ENCODE measurements around the gene STEAP1B. TPM values are rescaled to one million over a fixed set of nuclear protein-coding genes. Genes with fewer than 3 reads are reported as not detected.
"Not testable (repeated sequence)": the region's sequence is repeated elsewhere in the genome, so short reads cannot be mapped to it uniquely, and the experiment has no call there.

STEAP1B gene
- total RNA-seq, result under 1 TPM; 0.30 to 0.33 TPM

GRCh38 chr7:22499888-22500689 is at the start of gene STEAP1B:
Gene STEAP1B (minus strand): TSS chr7:22500188. CDS start chr7:22494855, 5,333 bp downstream.
- POLR2A ChIA-PET, result not testable (repeated sequence)

GRCh38 chr7:22549051-22549450 is 49.1 kb upstream of the STEAP1B start:
- H3K4me3 Mint-ChIP-seq, result no peak overlapping the region
- no peak for DNase-seq
- H3K9me3 Mint-ChIP-seq, result no peaks in the 10 kb centered on the region
- ChIA-PET POLR2A (no interaction called here), CTCF (interaction anchor here (0.6 to 0.8 kb wide), 2 partner anchors 445 to 537 kb away, joined by 3 read pairs; no protein-coding TSS in a partner anchor)
- no peak overlapping the region for H3K27ac Mint-ChIP-seq
- peaks cover 8% of the 10 kb centered on the region for H3K4me1 Mint-ChIP-seq
- H3K36me3 Mint-ChIP-seq (ENCODE audit: low read depth), result no peaks in the 10 kb centered on the region
- peaks cover 85% of the 10 kb centered on the region for H3K27me3 Mint-ChIP-seq

More at GRCh38 chr7:22499888-22500689, at the start of gene STEAP1B:
- H3K36me3 Mint-ChIP-seq (ENCODE audit: low read depth); H3K9me3 Mint-ChIP-seq; H3K4me3 Mint-ChIP-seq; H3K27ac Mint-ChIP-seq; H3K4me1 Mint-ChIP-seq: not testable (repeated sequence)
- CTCF ChIA-PET, result interaction anchor here (0.6 to 1.4 kb wide), 5 partner anchors 279 to 417 kb away, joined by 3 to 13 read pairs (median 4); no protein-coding TSS in a partner anchor
- peak; percentile 86 for DNase-seq
- H3K27me3 Mint-ChIP-seq, result peaks cover 28% of the 10 kb centered on the region

- peaks cover 81% of the 10 kb centered on the region for H3K27me3 Mint-ChIP-seq
- no peak for DNase-seq
- no peaks in the 10 kb centered on the region for H3K9me3 Mint-ChIP-seq
- H3K27ac Mint-ChIP-seq, result no peak overlapping the region
- ChIA-PET CTCF (interaction anchor here (0.8 to 1.3 kb wide), 3 partner anchors 234 to 538 kb away, joined by 3 read pairs; no protein-coding TSS in a partner anchor), POLR2A (no interaction called here)
- H3K4me3 Mint-ChIP-seq, result no peak overlapping the region
- H3K36me3 Mint-ChIP-seq (ENCODE audit: low read depth), result no peaks in the 10 kb centered on the region
- peaks cover 8% of the 10 kb centered on the region for H3K4me1 Mint-ChIP-seq
Measured at GRCh38 chr7:22548313-22548712, 48.3 kb upstream of the STEAP1B start.

GRCh38 chr7:22546769-22547168 is 46.8 kb upstream of the STEAP1B start:
- POLR2A ChIA-PET, result no interaction called here
- no peak for DNase-seq
- Mint-ChIP-seq H3K4me3 (no peak overlapping the region), H3K27ac (no peak overlapping the region), H3K36me3 (ENCODE audit: low read depth) (no peaks in the 10 kb centered on the region), H3K4me1 (peaks cover 8% of the 10 kb centered on the region), H3K27me3 (peaks cover 69% of the 10 kb centered on the region), H3K9me3 (no peaks in the 10 kb centered on the region)
- CTCF ChIA-PET, result no interaction called here

- ChIA-PET POLR2A (no interaction called here), CTCF (interaction anchor here (1.2 kb wide), 1 partner anchor 237 kb away, joined by 3 read pairs; no protein-coding TSS in a partner anchor)
- peaks cover 5% of the 10 kb centered on the region for H3K4me1 Mint-ChIP-seq
- no peak for DNase-seq
- H3K4me3 Mint-ChIP-seq, result no peak overlapping the region
- H3K36me3 Mint-ChIP-seq (ENCODE audit: low read depth), result no peaks in the 10 kb centered on the region
- H3K27ac Mint-ChIP-seq, result no peak overlapping the region
- peaks cover 60% of the 10 kb centered on the region for H3K27me3 Mint-ChIP-seq
- no peaks in the 10 kb centered on the region for H3K9me3 Mint-ChIP-seq
Measured at GRCh38 chr7:22545529-22545928, 45.5 kb upstream of the STEAP1B start.

- POLR2A ChIA-PET, result no interaction called here
- no peak for DNase-seq
- no peaks in the 10 kb centered on the region for H3K9me3 Mint-ChIP-seq
- H3K36me3 Mint-ChIP-seq (ENCODE audit: low read depth), result no peaks in the 10 kb centered on the region
- H3K27ac Mint-ChIP-seq, result no peak overlapping the region
- H3K4me1 Mint-ChIP-seq, result no peaks in the 10 kb centered on the region
- peaks cover 48% of the 10 kb centered on the region for H3K27me3 Mint-ChIP-seq
- no peak overlapping the region for H3K4me3 Mint-ChIP-seq
- CTCF ChIA-PET, result no interaction called here
Measured at GRCh38 chr7:22544245-22544644, 44.3 kb upstream of the STEAP1B start.

- ChIA-PET POLR2A (no interaction called here), CTCF (interaction anchor here (1.7 kb wide), 1 partner anchor 184 kb away, joined by 5 read pairs; the partner anchor contains the start of gene IL6)
- H3K27ac Mint-ChIP-seq, result no peak overlapping the region
- no peaks in the 10 kb centered on the region for H3K9me3 Mint-ChIP-seq
- no peaks in the 10 kb centered on the region for H3K4me1 Mint-ChIP-seq
- no peaks in the 10 kb centered on the region for H3K36me3 Mint-ChIP-seq (ENCODE audit: low read depth)
- no peak for DNase-seq
- no peak overlapping the region for H3K4me3 Mint-ChIP-seq
- peaks cover 47% of the 10 kb centered on the region for H3K27me3 Mint-ChIP-seq
Measured at GRCh38 chr7:22543169-22543568, 43.2 kb upstream of the STEAP1B start.

- Mint-ChIP-seq H3K4me1 (no peaks in the 10 kb centered on the region), H3K27ac (no peak overlapping the region), H3K27me3 (peaks cover 43% of the 10 kb centered on the region), H3K36me3 (ENCODE audit: low read depth) (no peaks in the 10 kb centered on the region), H3K4me3 (no peak overlapping the region), H3K9me3 (no peaks in the 10 kb centered on the region)
- no peak for DNase-seq
- CTCF ChIA-PET, result interaction anchor here (1.7 kb wide), 1 partner anchor 184 kb away, joined by 5 read pairs; the partner anchor contains the start of gene IL6
- POLR2A ChIA-PET, result no interaction called here
Measured at GRCh38 chr7:22542669-22543068, 42.7 kb upstream of the STEAP1B start.

- Mint-ChIP-seq H3K27me3 (peaks cover 40% of the 10 kb centered on the region), H3K27ac (no peak overlapping the region), H3K36me3 (ENCODE audit: low read depth) (no peaks in the 10 kb centered on the region), H3K4me3 (no peak overlapping the region), H3K9me3 (no peaks in the 10 kb centered on the region), H3K4me1 (no peaks in the 10 kb centered on the region)
- DNase-seq, result no peak
- POLR2A ChIA-PET, result no interaction called here
- CTCF ChIA-PET, result interaction anchor here (0.7 to 1.7 kb wide), 2 partner anchors 185 to 262 kb away, joined by 3 to 5 read pairs; partner anchors contain the start of gene IL6
Measured at GRCh38 chr7:22542254-22542653, 42.3 kb upstream of the STEAP1B start.

GRCh38 chr7:22541789-22542188 is 41.8 kb upstream of the STEAP1B start:
- no peaks in the 10 kb centered on the region for H3K4me1 Mint-ChIP-seq
- H3K27ac Mint-ChIP-seq, result no peak overlapping the region
- H3K9me3 Mint-ChIP-seq, result no peaks in the 10 kb centered on the region
- POLR2A ChIA-PET, result no interaction called here
- no peak overlapping the region for H3K4me3 Mint-ChIP-seq
- CTCF ChIA-PET, result interaction anchor here (0.7 kb wide), 1 partner anchor 262 kb away, joined by 3 read pairs; no protein-coding TSS in a partner anchor
- H3K36me3 Mint-ChIP-seq (ENCODE audit: low read depth), result no peaks in the 10 kb centered on the region
- H3K27me3 Mint-ChIP-seq, result peaks cover 36% of the 10 kb centered on the region
- DNase-seq, result no peak

- DNase-seq; H3K36me3 Mint-ChIP-seq (ENCODE audit: low read depth); POLR2A ChIA-PET; CTCF ChIA-PET; H3K4me3 Mint-ChIP-seq; H3K4me1 Mint-ChIP-seq; H3K9me3 Mint-ChIP-seq; H3K27ac Mint-ChIP-seq: not testable (repeated sequence)
- peaks cover 21% of the 10 kb centered on the region for H3K27me3 Mint-ChIP-seq
Measured at GRCh38 chr7:22528537-22528936, 28.5 kb upstream of the STEAP1B start.

GRCh38 chr7:22524353-22524947 is 24.5 kb upstream of the STEAP1B start:
- peaks cover 31% of the 10 kb centered on the region for H3K27me3 Mint-ChIP-seq

GRCh38 chr7:22523478-22524352 is 23.7 kb upstream of the STEAP1B start:
- DNase-seq; POLR2A ChIA-PET; H3K36me3 Mint-ChIP-seq (ENCODE audit: low read depth); H3K27ac Mint-ChIP-seq; CTCF ChIA-PET; H3K4me1 Mint-ChIP-seq; H3K9me3 Mint-ChIP-seq; H3K4me3 Mint-ChIP-seq: not testable (repeated sequence)
- peaks cover 34% of the 10 kb centered on the region for H3K27me3 Mint-ChIP-seq

More at GRCh38 chr7:22524353-22524947, 24.5 kb upstream of the STEAP1B start:
- DNase-seq; POLR2A ChIA-PET; H3K4me1 Mint-ChIP-seq; H3K4me3 Mint-ChIP-seq; H3K9me3 Mint-ChIP-seq; CTCF ChIA-PET; H3K36me3 Mint-ChIP-seq (ENCODE audit: low read depth); H3K27ac Mint-ChIP-seq: not testable (repeated sequence)
